ENCODE data around the gene P3H3.
A peak's percentile ranks its signal among the peaks of the same experiment; 100 is the strongest.

P3H3 gene

DNA sequence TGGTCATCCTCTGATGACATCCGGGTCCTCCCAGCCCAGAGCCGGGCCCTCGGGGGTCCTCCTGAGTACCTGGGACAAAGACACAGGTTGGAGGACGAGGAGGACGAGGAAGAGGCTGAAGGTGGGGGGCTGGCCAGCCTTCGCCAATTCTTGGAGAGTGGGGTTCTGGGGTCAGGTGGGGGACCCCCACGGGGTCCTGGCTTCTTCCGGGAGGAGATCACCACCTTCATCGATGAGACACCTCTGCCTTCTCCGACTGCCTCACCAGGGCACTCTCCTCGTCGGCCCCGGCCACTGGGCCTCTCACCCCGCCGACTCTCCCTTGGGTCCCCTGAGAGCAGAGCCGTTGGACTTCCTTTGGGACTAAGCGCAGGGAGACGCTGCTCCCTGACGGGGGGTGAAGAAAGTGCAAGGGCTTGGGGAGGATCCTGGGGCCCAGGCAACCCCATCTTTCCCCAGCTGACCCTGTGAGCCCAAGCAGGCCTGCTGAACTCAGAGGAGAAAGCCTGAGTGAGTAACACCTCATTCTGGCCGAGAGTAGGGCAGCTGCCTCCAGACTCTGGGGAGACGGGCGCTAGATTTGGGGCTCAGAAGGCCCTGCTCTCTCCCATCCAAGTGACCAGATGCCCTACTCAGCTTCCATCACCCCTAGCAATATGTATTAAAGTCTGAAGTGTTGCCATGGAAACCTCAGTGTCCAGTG is 1.3 kb upstream of the P3H3 start:
- no peak for DNase-seq

DNA sequence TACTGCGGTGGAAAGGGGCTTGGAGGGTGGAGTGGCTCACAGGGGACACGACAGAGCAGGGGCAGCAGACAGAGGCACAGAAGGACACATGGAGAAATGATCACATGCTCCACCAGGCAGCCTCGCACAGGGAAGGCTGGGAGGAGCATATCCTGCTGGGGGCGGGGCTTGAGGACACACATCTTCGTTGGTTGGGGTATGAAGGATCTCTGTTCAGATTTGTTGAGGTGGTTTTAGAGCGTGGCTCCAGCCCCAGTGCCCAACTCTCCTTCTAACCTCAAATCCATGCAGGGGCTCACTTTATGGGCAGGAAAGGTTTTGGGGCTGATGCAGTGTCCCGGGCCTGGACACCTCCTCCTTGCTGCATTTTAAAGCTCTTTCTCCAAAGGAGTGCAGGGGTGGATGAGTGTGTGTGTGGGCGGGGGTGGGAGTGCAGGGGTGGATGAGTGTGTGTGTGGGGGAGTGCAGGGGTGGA is 733 bp upstream of the P3H3 start:
- DNase-seq = peak; percentile 72

DNA sequence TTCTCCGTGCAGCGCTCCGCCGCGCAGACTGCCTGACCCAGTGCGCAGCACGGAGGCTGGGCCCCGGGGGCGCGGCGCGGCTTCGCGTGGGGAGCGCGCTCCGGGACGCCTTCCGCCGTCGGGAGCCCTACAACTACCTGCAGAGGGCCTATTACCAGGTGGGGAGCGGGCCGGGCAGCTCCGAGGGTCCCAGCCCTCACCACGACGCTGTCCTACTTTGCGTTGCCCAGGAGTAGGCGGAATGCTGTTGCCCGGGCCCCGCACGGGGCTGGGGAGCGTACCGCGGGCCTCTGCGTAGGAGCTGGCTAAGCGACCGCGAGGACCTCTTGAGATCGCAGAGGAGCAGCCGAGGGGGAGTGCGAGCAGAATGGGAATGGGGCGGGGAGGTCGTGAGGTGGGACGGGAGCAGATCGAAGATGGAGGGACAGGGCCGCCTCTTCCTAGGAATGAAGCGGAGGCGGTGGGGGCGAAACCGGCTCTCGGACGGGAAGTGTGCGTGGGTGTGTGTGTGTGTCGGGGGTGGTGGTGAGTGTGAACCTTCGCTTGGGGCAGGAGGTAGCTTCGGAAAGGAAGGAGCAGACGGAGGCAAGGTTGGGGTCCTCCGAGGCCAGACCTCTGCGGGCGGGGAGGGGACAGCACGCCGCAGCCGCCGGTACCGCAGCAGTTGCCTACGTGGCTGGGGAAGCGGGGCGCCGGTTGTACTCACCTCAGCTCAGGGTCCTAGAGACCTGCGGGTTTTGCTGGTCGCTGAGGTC is 751 bp downstream of the P3H3 start:
- DNase-seq = peak; percentile 64

DNA sequence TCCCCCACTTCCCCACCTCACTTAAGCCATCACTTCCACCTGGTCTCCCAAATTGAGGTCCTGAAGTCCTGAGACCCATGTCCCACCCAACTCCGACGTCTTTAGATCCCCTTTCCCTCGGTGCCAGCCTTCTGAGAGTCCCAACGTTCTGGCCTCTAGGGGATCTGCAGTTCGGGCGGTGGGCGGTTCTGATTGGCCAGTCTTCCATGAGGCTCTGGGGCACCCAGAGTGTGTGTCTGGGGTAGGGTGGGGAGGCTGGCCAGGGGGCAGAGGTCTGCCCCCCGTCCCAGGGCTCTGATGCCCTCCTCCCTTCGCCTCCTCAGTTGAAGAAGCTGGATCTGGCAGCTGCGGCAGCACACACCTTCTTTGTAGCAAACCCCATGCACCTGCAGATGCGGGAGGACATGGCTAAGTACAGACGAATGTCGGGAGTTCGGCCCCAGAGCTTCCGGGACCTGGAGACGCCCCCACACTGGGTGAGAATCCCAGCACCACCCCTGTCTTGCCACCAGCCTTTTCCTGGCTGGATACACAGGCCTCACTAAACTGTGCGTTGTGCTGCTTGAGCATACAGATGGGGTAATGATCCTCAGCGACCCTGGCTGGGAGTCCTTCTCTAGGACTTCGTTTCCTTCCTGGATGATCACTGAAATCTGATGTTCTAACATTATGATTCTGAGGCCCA is 1.5 kb downstream of the P3H3 start:
- DNase-seq = no peak

DNA sequence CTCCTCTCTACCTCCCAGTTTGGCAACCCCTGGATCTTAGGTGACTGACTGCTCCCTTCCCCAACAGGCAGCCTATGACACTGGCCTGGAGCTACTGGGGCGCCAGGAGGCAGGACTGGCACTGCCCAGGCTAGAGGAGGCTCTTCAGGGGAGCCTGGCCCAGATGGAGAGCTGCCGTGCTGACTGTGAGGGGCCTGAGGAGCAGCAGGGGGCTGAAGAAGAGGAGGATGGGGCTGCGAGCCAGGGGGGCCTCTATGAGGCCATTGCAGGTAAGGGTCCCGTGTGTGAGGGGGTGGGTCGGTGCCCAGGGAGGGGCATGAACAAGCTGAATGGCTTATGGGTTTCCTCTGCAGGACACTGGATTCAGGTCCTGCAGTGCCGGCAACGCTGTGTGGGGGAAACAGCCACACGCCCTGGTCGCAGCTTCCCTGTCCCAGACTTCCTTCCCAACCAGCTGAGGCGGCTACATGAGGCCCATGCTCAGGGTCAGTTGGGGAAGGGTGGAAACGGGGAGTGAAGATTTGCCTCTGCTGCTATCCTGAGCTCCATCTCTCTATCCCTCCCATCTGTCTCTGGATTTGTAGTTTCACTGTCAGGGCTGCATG is 2.2 kb downstream of the P3H3 start:
- DNase-seq = no peak

DNA sequence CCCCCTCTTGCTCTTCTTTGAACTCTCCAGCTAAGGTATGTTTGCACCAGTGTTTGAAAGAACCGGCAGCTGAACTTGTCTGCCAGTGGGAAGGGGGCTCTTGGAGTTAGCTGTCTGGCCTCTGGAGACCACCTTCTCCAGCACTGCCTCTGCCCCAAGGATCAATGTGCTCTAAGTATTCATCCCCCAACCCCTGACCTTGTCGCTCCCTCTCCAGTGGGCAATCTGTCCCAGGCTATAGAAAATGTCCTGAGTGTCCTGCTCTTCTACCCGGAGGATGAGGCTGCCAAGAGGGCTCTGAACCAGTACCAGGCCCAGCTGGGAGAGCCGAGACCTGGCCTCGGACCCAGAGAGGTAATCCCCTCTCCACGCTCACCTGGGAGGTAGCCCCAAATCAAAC is 2.8 kb downstream of the P3H3 start:
- no peak for DNase-seq

DNA sequence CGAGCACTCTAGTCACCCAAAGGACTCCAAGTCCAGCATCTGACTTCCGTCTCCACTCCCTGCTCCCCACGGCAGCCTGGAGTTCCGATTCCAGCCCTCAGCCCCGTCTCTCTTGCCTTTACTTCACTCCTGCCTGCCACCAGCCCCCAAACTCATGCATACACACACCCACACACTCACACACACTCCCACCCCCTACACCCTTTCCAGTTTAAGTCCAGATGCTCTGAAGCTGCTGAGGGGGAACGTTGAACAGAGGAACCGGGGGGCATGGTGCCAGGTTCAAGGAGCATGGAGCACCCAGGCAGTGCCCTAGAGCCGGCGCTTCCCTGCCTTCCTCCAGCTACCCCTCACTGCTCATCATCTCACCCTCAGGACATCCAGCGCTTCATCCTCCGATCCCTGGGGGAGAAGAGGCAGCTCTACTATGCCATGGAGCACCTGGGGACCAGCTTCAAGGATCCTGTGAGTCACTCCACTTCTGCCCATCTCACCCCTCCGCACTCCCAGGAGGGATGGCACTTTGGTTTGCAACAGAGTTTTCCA is 3.3 kb downstream of the P3H3 start:
- DNase-seq = no peak

DNA sequence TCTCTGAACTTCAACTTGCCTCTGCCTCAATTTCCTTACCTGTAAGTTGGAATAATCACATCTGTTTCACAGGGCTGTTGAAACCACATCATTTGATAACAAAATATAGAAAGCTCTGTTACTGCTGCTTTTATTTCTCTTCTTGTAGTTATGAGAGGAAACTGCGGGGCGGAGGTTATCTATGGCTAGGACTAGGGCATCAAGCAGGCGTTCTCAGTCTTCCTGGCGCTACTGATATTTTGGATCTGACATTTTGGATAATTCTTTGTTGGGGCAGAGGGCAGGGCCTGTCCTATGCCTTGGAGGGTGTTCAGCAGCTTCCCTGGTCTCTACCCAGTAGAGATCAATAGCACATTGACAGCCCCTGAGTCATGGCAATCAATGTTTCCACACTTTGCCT is 3.9 kb downstream of the P3H3 start:
- no peak for DNase-seq

DNA sequence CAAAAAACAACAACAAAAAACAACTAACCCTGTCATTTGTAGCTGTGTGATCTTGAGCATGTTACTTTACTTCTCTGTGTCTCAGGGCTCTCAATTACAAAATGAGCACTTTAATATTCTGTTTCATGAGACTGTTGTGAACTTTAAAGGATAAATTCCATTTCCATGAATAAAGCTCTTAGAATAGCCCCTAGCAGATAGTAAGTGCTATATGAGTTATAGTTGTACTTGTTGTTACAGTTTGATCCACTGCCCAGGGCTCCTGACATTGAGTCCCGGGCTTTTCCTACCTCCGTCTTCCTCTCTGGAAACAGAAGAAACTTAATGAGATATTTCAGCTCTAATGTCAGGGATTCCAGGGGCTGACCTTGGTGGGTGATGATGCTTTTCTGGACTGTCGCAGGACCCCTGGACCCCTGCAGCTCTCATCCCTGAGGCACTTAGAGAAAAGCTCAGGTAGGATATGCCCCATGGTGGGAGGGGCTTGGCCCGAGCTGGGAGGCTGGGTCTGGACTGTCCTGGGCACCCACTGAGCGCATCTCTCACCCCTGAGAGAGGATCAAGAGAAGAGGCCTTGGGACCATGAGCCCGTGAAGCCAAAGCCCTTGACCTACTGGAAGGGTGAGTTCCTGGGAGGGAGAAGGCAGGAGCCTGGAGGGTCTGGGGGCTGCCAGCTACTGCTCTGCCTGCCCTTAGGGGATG is 5.1 kb downstream of the P3H3 start:
- DNase-seq = no peak

DNA sequence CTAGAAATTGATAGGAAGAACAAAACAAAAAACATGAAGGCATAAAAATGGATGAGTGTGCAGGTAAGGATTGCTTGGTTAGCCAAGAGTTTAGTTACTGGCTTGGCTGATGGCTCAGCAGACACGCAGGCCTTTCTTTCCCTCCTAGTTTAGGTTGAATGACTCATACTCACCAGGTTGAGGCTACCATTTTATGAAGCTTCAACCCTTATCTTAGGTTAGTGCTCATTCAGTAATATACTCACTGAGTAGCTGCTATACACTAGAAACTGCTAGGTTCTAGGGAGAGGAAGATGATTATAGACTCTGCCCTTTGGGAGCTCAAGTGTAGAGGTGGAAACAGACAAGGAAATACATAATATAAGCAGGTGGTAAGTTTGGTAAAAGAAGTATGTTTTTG is 6.0 kb downstream of the P3H3 start:
- DNase-seq = no peak

DNA sequence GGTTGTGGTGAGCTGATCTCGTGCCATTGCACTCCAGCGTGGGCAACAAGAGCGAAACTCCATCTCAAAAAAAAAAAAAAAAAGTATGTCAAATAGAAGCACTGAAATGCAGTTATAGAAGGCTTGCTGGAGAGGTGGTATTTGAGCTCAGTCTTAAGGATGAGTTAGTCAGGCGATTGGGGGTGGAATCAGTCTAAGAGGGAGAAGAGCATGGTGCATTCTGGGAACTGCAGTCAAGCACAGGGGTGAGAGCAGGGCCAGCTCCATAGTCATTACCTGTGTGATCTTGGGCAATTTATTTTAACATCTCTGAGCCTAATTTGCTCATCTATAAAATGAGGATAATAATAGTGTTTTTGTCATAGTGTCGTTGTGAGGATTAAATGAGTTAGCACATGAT is 6.7 kb downstream of the P3H3 start:
- DNase-seq = no peak

DNA sequence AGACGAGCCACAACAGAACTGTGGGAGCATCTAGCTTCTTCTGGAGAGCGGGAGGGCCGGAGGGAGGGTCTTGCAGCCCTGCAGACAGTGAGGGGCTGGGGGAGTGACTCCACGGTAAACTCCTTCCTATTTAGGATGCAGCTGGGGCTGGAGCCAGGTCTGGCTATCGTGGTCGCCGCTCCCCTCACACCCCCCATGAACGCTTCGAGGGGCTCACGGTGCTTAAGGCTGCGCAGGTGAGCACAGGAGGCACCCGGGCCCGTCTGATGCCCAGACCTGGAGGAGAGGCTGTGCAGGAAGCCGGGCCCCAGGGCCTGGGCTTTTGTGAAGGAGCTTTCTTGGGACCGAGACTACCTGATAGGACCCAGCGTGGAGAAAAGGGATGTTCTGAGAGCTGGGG is 8.6 kb downstream of the P3H3 start:
- DNase-seq = no peak

DNA sequence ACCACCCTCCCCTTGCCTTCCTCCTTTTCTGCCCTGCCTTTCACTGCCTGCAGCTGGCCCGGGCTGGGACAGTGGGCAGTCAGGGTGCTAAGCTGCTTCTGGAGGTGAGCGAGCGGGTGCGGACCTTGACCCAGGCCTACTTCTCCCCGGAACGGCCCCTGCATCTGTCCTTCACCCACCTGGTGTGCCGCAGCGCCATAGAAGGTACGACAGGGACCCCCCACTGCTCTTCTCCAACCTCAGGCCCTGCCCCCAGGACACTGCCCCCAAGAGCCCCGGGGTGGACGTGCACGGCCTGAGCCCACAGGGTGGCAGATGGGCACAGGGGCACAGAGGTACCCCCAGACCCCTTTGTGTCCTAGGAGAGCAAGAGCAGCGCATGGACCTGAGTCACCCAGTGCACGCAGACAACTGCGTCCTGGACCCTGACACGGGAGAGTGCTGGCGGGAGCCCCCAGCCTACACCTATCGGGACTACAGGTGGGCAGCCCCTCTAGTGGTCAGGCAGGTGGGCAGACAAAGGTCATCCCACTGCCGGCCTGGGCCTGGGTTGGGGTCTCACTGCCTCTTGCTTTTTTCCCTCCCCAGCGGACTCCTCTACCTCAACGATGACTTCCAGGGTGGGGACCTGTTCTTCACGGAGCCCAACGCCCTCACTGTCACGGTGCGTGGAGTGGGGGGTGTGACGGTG is 9.3 kb downstream of the P3H3 start:
- no peak for DNase-seq

DNA sequence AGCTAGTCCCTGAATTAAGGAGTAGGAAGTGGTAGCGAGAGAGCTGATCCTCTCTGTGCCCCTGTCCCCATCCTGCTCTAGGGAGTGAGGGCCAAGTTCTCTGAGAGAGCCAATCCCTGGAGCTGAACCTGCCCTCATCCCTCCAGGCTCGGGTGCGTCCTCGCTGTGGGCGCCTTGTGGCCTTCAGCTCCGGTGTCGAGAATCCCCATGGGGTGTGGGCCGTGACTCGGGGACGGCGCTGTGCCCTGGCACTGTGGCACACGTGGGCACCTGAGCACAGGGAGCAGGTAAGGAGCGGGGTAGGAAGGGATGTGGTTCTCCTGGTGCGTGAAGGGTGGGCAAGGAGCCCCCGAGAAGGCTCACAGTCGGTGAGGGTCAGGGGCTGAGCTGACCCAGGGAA is 10.6 kb downstream of the P3H3 start:
- no peak for DNase-seq

DNA sequence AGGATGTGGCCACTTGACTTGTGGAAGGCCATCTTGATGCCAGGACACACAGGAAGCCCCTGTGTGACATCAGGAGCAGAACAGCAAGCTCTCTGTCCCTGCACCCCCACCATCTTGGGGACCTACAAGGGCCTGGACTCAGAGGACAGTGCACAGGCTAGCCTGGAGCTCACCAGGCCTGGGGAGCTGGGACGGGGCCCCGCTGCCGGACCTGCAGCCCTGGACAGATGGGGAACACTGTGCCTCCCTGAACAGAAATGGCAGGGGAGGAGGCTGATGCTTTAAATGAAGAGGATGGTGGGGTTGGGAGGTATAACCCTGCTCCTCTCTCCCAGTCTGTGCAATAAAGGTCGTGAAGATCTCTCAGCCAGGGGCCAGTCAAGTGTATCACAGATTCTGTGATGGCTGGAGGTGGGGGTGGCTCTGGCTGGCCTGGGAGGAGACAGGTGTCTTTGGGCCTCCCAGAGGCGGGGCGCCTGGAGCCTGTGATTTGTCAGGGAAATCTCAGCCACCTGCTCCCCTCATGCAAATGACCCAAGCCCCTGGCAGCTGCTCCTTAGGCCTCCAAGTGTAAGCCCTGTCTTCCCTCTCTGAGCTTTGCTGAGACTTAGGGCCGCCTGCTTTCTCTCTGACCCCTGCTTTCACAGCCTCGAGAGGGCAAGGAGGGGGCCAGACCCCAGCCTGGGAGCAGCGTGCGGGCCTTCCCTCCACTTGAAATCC is 11.4 kb downstream of the P3H3 start:
- no peak for DNase-seq

DNA sequence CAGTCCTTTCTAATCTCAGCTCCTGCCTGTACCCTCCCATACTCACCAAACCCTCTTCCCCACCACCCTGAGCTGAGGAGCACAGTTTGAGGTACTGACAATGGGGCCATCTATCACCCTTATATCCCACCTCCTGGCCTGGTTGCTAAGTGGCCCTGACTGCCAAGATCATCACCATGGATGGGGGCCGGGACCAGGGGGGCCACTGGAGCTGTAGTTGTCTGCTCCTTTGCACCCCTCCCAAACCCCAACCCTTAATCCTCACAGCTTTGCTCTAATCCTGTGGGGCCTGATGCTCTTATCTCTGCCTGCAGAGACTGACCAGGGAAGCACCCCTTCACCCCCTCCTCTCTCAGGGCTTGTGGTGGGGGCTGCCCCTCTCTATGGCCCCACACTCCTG is 12.1 kb downstream of the P3H3 start:
- DNase-seq = no peak

DNA sequence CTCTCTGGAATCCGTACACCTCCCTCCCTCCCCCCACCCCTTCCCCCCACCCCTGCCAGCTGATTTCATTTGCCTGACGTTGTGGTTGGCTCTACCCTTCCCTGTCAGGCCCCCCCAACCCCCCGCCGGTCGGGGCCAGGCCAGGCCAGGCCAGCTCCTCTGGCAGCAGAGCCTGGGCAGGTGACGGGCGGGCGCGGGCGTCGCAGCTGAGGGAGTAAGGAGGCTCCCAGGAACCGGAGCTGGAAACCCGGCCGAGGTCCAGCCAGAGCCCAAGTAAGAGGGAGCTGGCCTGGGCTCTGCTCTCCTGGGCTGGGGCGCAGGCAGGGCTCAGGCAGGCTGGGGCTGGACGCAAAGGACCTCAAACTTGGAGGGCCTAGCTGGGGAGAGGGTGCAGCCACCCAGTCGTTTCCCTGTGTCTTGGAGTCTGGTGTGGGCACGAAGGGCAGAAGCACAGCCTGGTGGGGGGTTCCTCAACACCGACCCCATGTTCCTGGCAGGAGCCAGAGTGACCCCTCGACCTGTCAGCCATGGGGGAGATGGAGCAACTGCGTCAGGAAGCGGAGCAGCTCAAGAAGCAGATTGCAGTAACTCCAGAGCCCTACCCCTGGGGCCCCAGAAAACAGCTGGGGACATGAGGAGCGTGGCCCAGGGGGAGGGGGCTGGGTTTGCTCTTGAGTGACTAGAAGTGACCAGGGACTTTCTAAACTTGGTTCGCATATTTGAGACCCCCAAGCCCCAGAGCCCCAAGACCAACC is 12.7 kb downstream of the P3H3 start, which contains the start of gene GNB3:
GNB3 (plus strand) TSS at position 165 of the 755 bp plus-strand sequence; CDS start at position 528, 363 bp downstream.
- no peak for DNase-seq

DNA sequence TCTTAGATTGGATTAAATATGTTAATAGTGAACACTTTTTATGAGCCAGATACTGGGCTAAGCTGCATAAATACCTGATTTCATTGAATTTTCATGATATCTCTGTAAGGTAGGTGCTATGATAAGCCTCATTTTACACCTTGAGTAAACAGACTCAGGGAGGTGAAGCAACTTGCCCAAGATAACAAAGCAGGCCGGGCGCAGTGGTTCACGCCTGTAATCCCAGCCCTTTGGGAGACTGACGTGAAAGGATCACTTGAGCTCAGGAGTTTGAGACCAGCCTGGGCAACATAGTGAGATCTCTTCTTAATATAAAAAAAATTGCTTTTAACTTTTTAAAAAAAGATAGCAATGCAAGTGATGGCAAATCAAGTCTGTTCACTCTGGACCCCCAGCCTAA is 13.9 kb downstream of the P3H3 start:
- no peak for DNase-seq

DNA sequence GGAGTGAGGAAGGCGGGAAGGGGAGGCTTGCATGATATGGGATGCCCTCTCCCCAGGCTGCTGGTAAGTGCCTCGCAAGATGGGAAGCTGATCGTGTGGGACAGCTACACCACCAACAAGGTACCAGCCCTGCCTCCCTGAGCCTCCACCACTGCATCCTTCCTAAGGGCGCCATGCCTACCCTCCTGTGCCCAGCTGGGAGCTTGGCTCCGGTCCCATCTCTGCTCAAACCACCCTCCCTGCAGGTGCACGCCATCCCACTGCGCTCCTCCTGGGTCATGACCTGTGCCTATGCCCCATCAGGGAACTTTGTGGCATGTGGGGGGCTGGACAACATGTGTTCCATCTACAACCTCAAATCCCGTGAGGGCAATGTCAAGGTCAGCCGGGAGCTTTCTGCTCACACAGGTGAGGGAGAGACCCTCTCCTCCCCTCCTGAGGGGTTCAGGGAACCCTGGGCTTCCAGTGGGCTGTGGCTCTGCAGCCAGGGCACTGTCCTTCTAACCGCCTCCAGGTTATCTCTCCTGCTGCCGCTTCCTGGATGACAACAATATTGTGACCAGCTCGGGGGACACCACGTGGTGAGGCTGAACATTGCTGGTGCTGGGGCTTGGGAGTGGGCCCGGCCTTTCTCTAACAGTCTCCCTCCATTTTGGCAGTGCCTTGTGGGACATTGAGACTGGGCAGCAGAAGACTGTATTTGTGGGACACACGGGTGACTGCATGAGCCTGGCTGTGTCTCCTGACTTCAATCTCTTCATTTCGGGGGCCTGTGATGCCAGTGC is 15.1 kb downstream of the P3H3 start:
- no peak for DNase-seq

DNA sequence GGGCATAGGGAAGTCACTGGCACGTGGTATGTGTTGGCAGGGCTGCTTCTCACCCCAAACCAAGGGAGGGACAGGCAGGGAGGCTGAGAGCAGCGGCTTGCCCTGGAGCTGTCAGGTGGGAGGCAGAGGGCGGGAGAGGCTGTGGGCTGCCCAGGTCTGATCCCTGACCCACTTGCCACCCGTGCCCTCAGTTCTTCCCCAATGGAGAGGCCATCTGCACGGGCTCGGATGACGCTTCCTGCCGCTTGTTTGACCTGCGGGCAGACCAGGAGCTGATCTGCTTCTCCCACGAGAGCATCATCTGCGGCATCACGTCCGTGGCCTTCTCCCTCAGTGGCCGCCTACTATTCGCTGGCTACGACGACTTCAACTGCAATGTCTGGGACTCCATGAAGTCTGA is 17.2 kb downstream of the P3H3 start:
- no peak for DNase-seq
